OCI-LY3 (cell line): ENCODE results near the gene PRR36.

Source experiments
- EZH2phosphoT487 ChIP-seq: fragments of 200-600 bp; shearing (Covaris generic); IDR thresholded peaks from 2 replicates; pipeline ENCODE4 v1.6.1; 2018; ENCODE audit warnings: antibody characterized with exemption, mixed run types, low read depth
- TF ChIP-seq, protein P1 (sequence below): fragments of 200-600, 300-600 bp; sonication (generic); IDR thresholded peaks from 2 replicates; pipeline ENCODE4 v1.5.1; 2014; ENCODE audit warnings: antibody characterized with exemption, low read length, low read depth

DNA sequence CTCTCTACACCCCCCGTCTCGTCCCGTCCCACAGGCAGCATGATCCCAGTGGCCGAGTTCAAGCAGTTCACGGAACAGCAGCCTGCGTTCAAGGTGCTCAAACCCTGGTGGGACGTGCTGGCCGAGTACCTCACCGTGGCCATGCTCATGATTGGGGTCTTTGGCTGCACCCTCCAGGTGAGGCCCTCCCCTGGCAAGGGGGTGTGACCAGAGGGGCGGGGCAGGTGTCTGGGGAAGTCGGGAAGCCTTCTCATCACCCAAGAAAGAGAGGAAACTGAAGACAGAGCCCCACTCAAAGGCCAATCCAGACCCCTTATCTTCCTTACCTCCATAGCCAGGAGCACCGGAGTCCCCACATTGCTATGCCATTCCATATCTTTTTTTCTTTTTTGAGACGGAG lies 21.4 kb upstream of the PRR36 start:
- TF ChIP-seq, protein P1, sequence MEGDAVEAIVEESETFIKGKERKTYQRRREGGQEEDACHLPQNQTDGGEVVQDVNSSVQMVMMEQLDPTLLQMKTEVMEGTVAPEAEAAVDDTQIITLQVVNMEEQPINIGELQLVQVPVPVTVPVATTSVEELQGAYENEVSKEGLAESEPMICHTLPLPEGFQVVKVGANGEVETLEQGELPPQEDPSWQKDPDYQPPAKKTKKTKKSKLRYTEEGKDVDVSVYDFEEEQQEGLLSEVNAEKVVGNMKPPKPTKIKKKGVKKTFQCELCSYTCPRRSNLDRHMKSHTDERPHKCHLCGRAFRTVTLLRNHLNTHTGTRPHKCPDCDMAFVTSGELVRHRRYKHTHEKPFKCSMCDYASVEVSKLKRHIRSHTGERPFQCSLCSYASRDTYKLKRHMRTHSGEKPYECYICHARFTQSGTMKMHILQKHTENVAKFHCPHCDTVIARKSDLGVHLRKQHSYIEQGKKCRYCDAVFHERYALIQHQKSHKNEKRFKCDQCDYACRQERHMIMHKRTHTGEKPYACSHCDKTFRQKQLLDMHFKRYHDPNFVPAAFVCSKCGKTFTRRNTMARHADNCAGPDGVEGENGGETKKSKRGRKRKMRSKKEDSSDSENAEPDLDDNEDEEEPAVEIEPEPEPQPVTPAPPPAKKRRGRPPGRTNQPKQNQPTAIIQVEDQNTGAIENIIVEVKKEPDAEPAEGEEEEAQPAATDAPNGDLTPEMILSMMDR: no peak
- TF ChIP-seq EZH2phosphoT487: no peak
